K562 (cell line): ENCODE data around the gene ACO2. TPM values are rescaled to one million over a fixed set of nuclear protein-coding genes. Genes with fewer than 3 reads are reported as not detected.

Source experiments
- ETS1 ChIP-seq: conservative IDR thresholded peaks from 2 replicates; pipeline ENCODE4 v1.6.1; 2011; ENCODE audit warnings: low read depth, mild to moderate bottlenecking, low read length; ENCODE audit not compliant: control insufficient read depth
- FOXM1 ChIP-seq, 2 experiments: fragments of 450-650 bp in 1 of 2; sonication (generic) in 1 of 2; formaldehyde crosslinking in 1 of 2; IDR thresholded peaks; 2 replicates each; pipeline versions ENCODE4 v1.6.1 to v1.9.0; 2017 to 2022; ENCODE audit warnings: low read depth in 2 of 2, mild to moderate bottlenecking in 2 of 2, missing genetic modification reagents in 1 of 2, moderate library complexity in 1 of 2
- HNRNPLL ChIP-seq: fragments of 200-400 bp; formaldehyde crosslinking; IDR thresholded peaks from 2 replicates; pipeline ENCODE4 v1.6.1; 2017; ENCODE audit warnings: low read length, low read depth, mild to moderate bottlenecking; ENCODE audit not compliant: poor library complexity, severe bottlenecking
- NEUROD1 ChIP-seq: fragments of 150-350 bp; IDR thresholded peaks from 2 replicates; pipeline ENCODE4 v1.6.1; 2014; ENCODE audit warnings: borderline replicate concordance, low read length, low read depth; ENCODE audit not compliant: partially characterized antibody
- TBP ChIP-seq: optimal IDR thresholded peaks from 2 replicates; pipeline ENCODE3; 2011; ENCODE audit warnings: low read depth, low read length, improper control_type of control experiment
- TCF15 ChIP-seq: fragments of 250-450 bp; sonication (Bioruptor Pico); IDR thresholded peaks from 2 replicates; pipeline ENCODE4 v1.8.0; 2022; ENCODE audit warnings: moderate library complexity, mild to moderate bottlenecking, inconsistent platforms
- polyA plus RNA-seq, 8 experiments: library from polyadenylated mRNA; depleted of rRNA in 4 of 8; stranded (reverse) in 5 of 8; unstranded in 3 of 8; fragments of >200 nt; fragmentation: Nextera tagmentation in 2 of 8; fragmentation: Illumina TruSeq in 1 of 8; extraction: Ambion mirVana in 2 of 8; extraction: Trizol in 1 of 8; gene quantifications; 2 replicates each; pipeline versions ENCODE4 v1.2.1 to v1.2.3, GENCODE V29; 2011 to 2014; ENCODE audit warnings: inconsistent platforms in 1 of 8, missing spikeins in 1 of 8
- total RNA-seq, 7 experiments: library from RNA; depleted of rRNA in 6 of 7; stranded (reverse); fragments of >200 nt in 6 of 7; fragmentation: Illumina TruSeq in 2 of 7; extraction: Trizol in 2 of 7; gene quantifications; 2 replicates each; pipeline versions ENCODE4 v1.2.1 to v1.2.3, GENCODE V29; 2011 to 2021; ENCODE audit warnings: low replicate concordance in 1 of 7

ACO2 gene
- total and polyA plus RNA-seq, 9 of the 15 experiments (the other 6 are each of a cell fraction or from before 2014, with no cell fraction given): 16.2 to 119 (median 43.2) TPM

- no peak for TF ChIP-seq TCF15 (CRISPR knock-in tag)
- TF ChIP-seq FOXM1 (IDR thresholded peaks at IDR 0.05; ENCODE audit: low read depth): no peak
- TF ChIP-seq FOXM1 (CRISPR knock-in tag; IDR thresholded peaks at IDR 0.05; ENCODE audit: low read depth): no peak
- no peak for TF ChIP-seq ETS1
- no peak for TF ChIP-seq NEUROD1
- no peak for TF ChIP-seq TBP
- TF ChIP-seq HNRNPLL: no peak
These were observed 56.0 kb downstream of the ACO2 start (continued) for GRCh38 chr22:41524809-41525449.
